ENCODE data around the gene GRIA4. TPM values are rescaled to one million over a fixed set of nuclear protein-coding genes. Genes with fewer than 3 reads are reported as not detected.

GRIA4 gene
- total RNA-seq, 4 donors from 2014 or later = not detected

DNA sequence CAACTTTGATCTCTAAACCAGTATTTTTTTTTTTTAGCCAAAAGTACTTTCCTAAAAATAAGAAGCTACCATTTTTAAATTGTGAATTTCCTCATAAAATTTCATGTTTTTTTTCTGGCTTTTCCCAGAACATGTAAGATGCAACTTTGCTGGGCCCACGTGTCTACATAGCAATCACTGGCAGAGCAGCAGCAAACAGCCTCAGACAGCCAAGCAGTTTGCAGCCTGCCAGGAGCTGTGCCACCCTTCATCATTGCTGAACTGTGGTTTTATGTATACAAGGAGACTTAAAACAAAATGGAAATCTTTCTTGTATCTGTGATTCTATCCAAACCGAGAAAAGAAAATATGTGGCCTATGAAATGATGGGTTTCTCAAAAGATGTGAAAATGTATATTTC is 110.2 kb downstream of the GRIA4 start:
- TF ChIP-seq, protein P1, sequence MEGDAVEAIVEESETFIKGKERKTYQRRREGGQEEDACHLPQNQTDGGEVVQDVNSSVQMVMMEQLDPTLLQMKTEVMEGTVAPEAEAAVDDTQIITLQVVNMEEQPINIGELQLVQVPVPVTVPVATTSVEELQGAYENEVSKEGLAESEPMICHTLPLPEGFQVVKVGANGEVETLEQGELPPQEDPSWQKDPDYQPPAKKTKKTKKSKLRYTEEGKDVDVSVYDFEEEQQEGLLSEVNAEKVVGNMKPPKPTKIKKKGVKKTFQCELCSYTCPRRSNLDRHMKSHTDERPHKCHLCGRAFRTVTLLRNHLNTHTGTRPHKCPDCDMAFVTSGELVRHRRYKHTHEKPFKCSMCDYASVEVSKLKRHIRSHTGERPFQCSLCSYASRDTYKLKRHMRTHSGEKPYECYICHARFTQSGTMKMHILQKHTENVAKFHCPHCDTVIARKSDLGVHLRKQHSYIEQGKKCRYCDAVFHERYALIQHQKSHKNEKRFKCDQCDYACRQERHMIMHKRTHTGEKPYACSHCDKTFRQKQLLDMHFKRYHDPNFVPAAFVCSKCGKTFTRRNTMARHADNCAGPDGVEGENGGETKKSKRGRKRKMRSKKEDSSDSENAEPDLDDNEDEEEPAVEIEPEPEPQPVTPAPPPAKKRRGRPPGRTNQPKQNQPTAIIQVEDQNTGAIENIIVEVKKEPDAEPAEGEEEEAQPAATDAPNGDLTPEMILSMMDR (IDR thresholded peaks at IDR 0.05) = no peak
- no peak for TF ChIP-seq POLR2A (IDR thresholded peaks at IDR 0.05)
- H3K27me3 ChIP-seq = no peaks in the 10 kb centered on the region
- intact Hi-C loops (cut with DNase I) = no loop called here
- H3K4me3 ChIP-seq = no peak overlapping the region
- 59 to 68% methylated on average over 2 of the region's 2 CpGs for WGBS, 2 donors
- H3K9me3 ChIP-seq = no peaks in the 10 kb centered on the region
- DNase-seq = no peak
- H3K27ac ChIP-seq = no peak overlapping the region
- no peaks in the 10 kb centered on the region for H3K36me3 ChIP-seq
- H3K4me1 ChIP-seq = no peaks in the 10 kb centered on the region

DNA sequence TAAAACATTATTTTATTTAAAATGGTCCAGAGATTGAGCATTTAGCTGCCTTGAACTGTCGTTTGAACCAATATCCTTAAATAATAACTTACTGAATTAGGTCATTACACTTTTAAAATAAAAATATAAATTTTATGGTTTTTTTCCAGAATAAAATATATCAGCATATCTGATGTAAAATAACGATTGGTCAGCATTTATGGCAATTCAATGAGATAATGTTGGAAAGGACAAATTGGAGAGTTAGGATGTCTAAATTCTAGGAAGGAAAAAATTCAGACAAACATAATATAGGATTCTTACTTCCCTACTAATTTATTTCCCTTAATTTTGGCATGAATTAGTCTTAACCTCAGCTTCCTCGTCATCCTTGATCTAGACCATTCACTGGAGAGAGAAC is 113.4 kb downstream of the GRIA4 start:
- Histone ChIP-seq H3K4me3 (no peak overlapping the region), H3K27me3 (no peaks in the 10 kb centered on the region), H3K4me1 (no peaks in the 10 kb centered on the region), H3K27ac (no peak overlapping the region), H3K36me3 (no peaks in the 10 kb centered on the region), H3K9me3 (no peaks in the 10 kb centered on the region)
- TF ChIP-seq POLR2A (IDR thresholded peaks at IDR 0.05) = no peak
- TF ChIP-seq, protein P1 (IDR thresholded peaks at IDR 0.05) = no peak
- intact Hi-C loops (cut with DNase I) = no loop called here
- no peak for DNase-seq
- 72% methylated on average over 3 of the region's 3 CpGs for WGBS, 2 donors

DNA sequence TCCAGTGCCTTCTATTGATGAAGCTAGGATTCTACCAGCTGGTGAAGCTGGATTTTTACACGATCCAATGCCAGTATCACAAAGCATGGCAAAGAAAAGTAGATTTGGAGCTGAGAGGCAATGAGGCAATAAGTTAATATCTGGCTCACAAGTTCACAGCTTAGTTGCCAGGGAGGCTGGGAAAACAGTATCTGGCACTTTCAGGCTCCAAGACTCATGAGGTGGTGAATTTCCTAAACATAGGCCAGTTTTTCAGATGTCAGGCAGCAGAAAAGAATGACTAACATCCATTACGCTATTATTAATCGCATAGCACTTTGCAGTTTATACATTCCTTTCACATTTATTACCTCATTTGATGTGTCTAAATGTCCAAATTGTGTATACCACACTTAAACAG is 122.7 kb downstream of the GRIA4 start:
- Histone ChIP-seq H3K27ac (no peak overlapping the region), H3K36me3 (no peaks in the 10 kb centered on the region), H3K4me1 (no peaks in the 10 kb centered on the region), H3K9me3 (no peaks in the 10 kb centered on the region), H3K27me3 (no peaks in the 10 kb centered on the region), H3K4me3 (no peak overlapping the region)
- intact Hi-C loops (cut with DNase I) = no loop called here
- no peak for TF ChIP-seq POLR2A (IDR thresholded peaks at IDR 0.05)
- TF ChIP-seq, protein P1 (IDR thresholded peaks at IDR 0.05) = no peak
- no peak for DNase-seq
- 75 to 79% methylated on average over 3 of the region's 3 CpGs for WGBS, 2 donors

DNA sequence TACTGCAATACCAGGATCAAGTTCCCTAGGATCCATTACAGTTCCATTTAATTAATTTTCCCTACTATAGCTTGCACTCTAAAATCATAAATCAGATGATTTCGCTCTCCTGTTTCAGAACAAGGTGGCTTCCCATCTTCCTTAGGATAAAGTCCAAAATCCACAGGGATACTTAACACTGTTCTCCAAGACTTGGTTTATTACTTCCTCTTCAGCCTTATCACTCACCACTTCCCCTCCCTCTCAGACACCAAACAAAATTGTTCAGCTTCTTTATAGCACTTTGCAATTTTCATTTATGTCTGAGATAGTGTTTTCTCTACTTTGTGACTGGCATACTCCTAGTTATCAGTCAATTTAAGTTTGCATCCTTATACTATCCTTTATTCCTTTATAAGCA is 124.6 kb downstream of the GRIA4 start:
- H3K27ac ChIP-seq = no peak overlapping the region
- no peak overlapping the region for H3K4me3 ChIP-seq
- no peaks in the 10 kb centered on the region for H3K4me1 ChIP-seq
- WGBS, 2 donors = 72 to 81% methylated on average over 1 of the region's 1 CpG
- TF ChIP-seq, protein P1 (IDR thresholded peaks at IDR 0.05) = no peak
- no peak for TF ChIP-seq POLR2A (IDR thresholded peaks at IDR 0.05)
- H3K27me3 ChIP-seq = no peaks in the 10 kb centered on the region
- H3K36me3 ChIP-seq = no peaks in the 10 kb centered on the region
- no peak for DNase-seq
- H3K9me3 ChIP-seq = no peaks in the 10 kb centered on the region
- intact Hi-C loops (cut with DNase I) = no loop called here

DNA sequence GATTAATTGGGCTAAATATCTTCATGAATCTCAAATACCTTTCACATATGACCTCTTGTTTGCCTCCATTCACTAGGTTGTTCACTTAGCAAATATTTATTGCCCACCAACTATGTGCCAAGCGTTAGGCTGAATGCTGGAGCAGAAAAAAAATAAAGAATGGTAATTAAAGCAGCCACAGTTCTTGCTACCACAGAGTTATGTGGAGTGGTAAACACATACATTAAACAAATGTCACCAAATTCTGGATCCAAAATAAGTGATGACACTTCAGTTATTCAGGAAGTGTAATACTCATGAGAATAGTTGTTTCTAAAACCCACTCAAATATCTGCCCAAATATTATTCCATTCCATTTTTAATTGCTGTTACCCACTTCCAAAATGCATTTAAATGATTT is 128.4 kb downstream of the GRIA4 start:
- DNase-seq = no peak
- 57 to 73% methylated on average over 1 of the region's 1 CpG for WGBS, 2 donors
- no peaks in the 10 kb centered on the region for H3K9me3 ChIP-seq
- intact Hi-C loops (cut with DNase I) = no loop called here
- H3K36me3 ChIP-seq = no peaks in the 10 kb centered on the region
- no peaks in the 10 kb centered on the region for H3K4me1 ChIP-seq
- TF ChIP-seq POLR2A (IDR thresholded peaks at IDR 0.05) = no peak
- TF ChIP-seq, protein P1 (IDR thresholded peaks at IDR 0.05) = no peak
- no peaks in the 10 kb centered on the region for H3K27me3 ChIP-seq
- H3K27ac ChIP-seq = no peak overlapping the region
- H3K4me3 ChIP-seq = no peak overlapping the region
